Keratinocyte (primary cell): ENCODE measurements around the gene TAS2R30. TPM values are rescaled to one million over a fixed set of nuclear protein-coding genes. Genes with fewer than 3 reads are reported as not detected.
A peak's percentile ranks its signal among the peaks of the same experiment; 100 is the strongest.
"Not testable (repeated sequence)": the region's sequence is repeated elsewhere in the genome, so short reads cannot be mapped to it uniquely, and the experiment has no call there.

Experiments used
- DNase-seq: peaks from one replicate; pipeline ENCODE4 v3.0.0-alpha.2; 2011; ENCODE audit warnings: low read depth, missing footprints, low spot score
- FAIRE-seq: peaks from 2 replicates; lab custom pipeline; 2011; peaks lifted over from hg19 to GRCh38; lab: Jason Lieb, UNC
- H2AFZ ChIP-seq: 2 replicates; pipeline ENCODE4 v1.6.0; 2012; ENCODE audit warnings: low read length, control low read depth, inconsistent platforms; ENCODE audit not compliant: control insufficient read depth
- H3K27ac ChIP-seq: 2 replicates; pipeline ENCODE4 v1.5.1; 2011; ENCODE audit warnings: low read length; ENCODE audit not compliant: control insufficient read depth, insufficient read depth
- H3K27me3 ChIP-seq: 3 replicates; pipeline ENCODE4 v1.6.0; 2011; ENCODE audit warnings: low read length; ENCODE audit not compliant: control insufficient read depth, insufficient read depth; ENCODE audit errors: extremely low read depth
- H3K36me3 ChIP-seq, 2 experiments: 2 replicates in 1 of 2; 3 replicates in 1 of 2; pipeline ENCODE4 v1.5.1; 2011; ENCODE audit warnings: low read length in 2 of 2, mild to moderate bottlenecking in 1 of 2; ENCODE audit not compliant: control insufficient read depth in 2 of 2, insufficient read depth in 2 of 2; ENCODE audit errors: extremely low read depth in 1 of 2
- H3K4me1 ChIP-seq: 3 replicates; pipeline ENCODE4 v1.5.1; 2011; ENCODE audit warnings: low read length; ENCODE audit not compliant: control insufficient read depth, insufficient read depth; ENCODE audit errors: extremely low read depth
- H3K4me2 ChIP-seq: 3 replicates; pipeline ENCODE4 v1.6.0; 2011; ENCODE audit warnings: low read depth, low read length; ENCODE audit not compliant: control insufficient read depth, insufficient read depth; ENCODE audit errors: extremely low read depth
- H3K4me3 ChIP-seq, 3 experiments: fragments of 200-600 bp in 1 of 3; sonication (generic) in 1 of 3; 2 replicates in 2 of 3; 3 replicates in 1 of 3; pipeline ENCODE4 v1.5.1; 2011 to 2016; ENCODE audit warnings: low read length in 3 of 3, mild to moderate bottlenecking in 3 of 3, control low read depth in 2 of 3, inconsistent platforms in 1 of 3, low read depth in 1 of 3, mixed read lengths in 1 of 3, mixed run types in 1 of 3, moderate library complexity in 1 of 3; ENCODE audit not compliant: control insufficient read depth in 2 of 3, insufficient read depth in 2 of 3; ENCODE audit errors: extremely low read depth in 1 of 3
- H3K79me2 ChIP-seq: 2 replicates; pipeline ENCODE4 v1.6.0; 2012; ENCODE audit warnings: low read length; ENCODE audit not compliant: control insufficient read depth, insufficient read depth
- H3K9ac ChIP-seq: 3 replicates; pipeline ENCODE4 v1.6.0; 2011; ENCODE audit warnings: low read length; ENCODE audit not compliant: control insufficient read depth, insufficient read depth; ENCODE audit errors: extremely low read depth
- H3K9me1 ChIP-seq: 3 replicates; pipeline ENCODE4 v1.6.0; 2011; ENCODE audit warnings: low read length; ENCODE audit not compliant: control insufficient read depth, insufficient read depth; ENCODE audit errors: extremely low read depth
- H3K9me3 ChIP-seq: 2 replicates; pipeline ENCODE4 v1.5.1; 2012; ENCODE audit warnings: low read depth, low read length; ENCODE audit not compliant: control insufficient read depth
- H4K20me1 ChIP-seq: 3 replicates; pipeline ENCODE4 v1.6.0; 2011; ENCODE audit warnings: low read length; ENCODE audit not compliant: control insufficient read depth, insufficient read depth; ENCODE audit errors: extremely low read depth
- EZH2 ChIP-seq: IDR thresholded peaks from one replicate; pipeline ENCODE4 v1.6.1; 2012; ENCODE audit warnings: inconsistent platforms, mild to moderate bottlenecking, low read length, moderate library complexity
- dilution Hi-C: fragments of 300-500 bp; cut with MboI; formaldehyde crosslinking; loops from one replicate; pipeline ENCODE4 v1.7.0; 2020; ENCODE audit warnings: low sequenced_read_pairs; ENCODE audit not compliant: extremely low pct_ligation_motif_present
- polyA plus RNA-seq, 5 experiments: library from polyadenylated mRNA; depleted of rRNA in 3 of 5; stranded (reverse) in 3 of 5; stranded (forward) in 1 of 5; unstranded in 1 of 5; fragments of >200 nt; gene quantifications; 1 replicate in 1 of 5; 2 replicates in 3 of 5; 3 replicates in 1 of 5; pipeline versions ENCODE4 v1.2.1 to v1.2.3, GENCODE V29; 2011 to 2012; ENCODE audit warnings: missing spikeins in 2 of 5, low read depth in 1 of 5, low replicate concordance in 1 of 5
- TF ChIP-seq, protein P1 (sequence below), 3 experiments: IDR thresholded peaks in 1 of 3; conservative IDR thresholded peaks in 1 of 3; optimal IDR thresholded peaks in 1 of 3; 2 replicates in 2 of 3; 3 replicates in 1 of 3; pipeline versions ENCODE3 to v1.5.1; 2011; ENCODE audit warnings: low read length in 3 of 3, mild to moderate bottlenecking in 3 of 3, moderate library complexity in 2 of 3, control low read depth in 1 of 3, inconsistent platforms in 1 of 3; ENCODE audit not compliant: insufficient read depth in 2 of 3; ENCODE audit errors: extremely low read depth in 1 of 3

Gene TAS2R30
- polyA plus RNA-seq, 1 donor (not counting 4 experiments of a cell fraction or from before 2014, with no cell fraction given), result 0.18 TPM

DNA sequence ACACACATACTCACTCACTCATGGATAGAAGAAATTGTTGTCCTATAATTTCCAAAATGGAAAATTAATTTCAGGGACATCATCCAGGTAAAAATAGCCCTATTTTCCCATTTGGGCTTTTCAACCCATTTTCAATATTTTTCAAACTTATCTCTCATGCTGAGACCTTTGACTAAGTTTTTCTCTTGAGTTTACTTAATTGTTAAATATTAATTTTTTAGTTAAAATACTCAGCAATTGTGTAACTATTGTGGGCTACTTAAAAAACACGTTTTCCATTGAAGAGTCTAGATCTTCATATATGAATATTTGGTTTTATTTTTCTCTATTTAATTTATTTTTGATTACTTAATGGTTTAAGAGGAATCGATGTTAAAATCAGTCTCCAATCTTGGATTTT lies 28.2 kb downstream of the TAS2R30 start:
- no peaks in the 10 kb centered on the region for H3K9me3 ChIP-seq
- DNase-seq (no peak), FAIRE-seq (no peak)
- H3K27ac ChIP-seq, result no peak overlapping the region
- peaks cover 0 to 4% of the 10 kb centered on the region in 2 experiments for H3K36me3 ChIP-seq
- dilution Hi-C loops, result no loop called here
- H3K27me3 ChIP-seq, result no peaks in the 10 kb centered on the region
- no peaks in the 10 kb centered on the region for H4K20me1 ChIP-seq
- H3K9ac ChIP-seq, result no peak overlapping the region
- no peaks in the 10 kb centered on the region for H3K9me1 ChIP-seq
- peaks cover 30% of the 10 kb centered on the region for H3K79me2 ChIP-seq
- H3K4me3 ChIP-seq, result no peak overlapping the region
- TF ChIP-seq, protein P1, sequence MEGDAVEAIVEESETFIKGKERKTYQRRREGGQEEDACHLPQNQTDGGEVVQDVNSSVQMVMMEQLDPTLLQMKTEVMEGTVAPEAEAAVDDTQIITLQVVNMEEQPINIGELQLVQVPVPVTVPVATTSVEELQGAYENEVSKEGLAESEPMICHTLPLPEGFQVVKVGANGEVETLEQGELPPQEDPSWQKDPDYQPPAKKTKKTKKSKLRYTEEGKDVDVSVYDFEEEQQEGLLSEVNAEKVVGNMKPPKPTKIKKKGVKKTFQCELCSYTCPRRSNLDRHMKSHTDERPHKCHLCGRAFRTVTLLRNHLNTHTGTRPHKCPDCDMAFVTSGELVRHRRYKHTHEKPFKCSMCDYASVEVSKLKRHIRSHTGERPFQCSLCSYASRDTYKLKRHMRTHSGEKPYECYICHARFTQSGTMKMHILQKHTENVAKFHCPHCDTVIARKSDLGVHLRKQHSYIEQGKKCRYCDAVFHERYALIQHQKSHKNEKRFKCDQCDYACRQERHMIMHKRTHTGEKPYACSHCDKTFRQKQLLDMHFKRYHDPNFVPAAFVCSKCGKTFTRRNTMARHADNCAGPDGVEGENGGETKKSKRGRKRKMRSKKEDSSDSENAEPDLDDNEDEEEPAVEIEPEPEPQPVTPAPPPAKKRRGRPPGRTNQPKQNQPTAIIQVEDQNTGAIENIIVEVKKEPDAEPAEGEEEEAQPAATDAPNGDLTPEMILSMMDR (optimal IDR thresholded peaks at IDR 0.05 in 1 of 3, IDR thresholded peaks at IDR 0.05 in 1 of 3, conservative IDR thresholded peaks at IDR 0.05 in 1 of 3; ENCODE audit: extremely low read depth in 1 of 3, insufficient read depth in 2 of 3, low read length in 3 of 3), result no peak
- H2AFZ ChIP-seq, result no peak overlapping the region
- no peaks in the 10 kb centered on the region for H3K4me1 ChIP-seq
- no peak overlapping the region for H3K4me2 ChIP-seq

DNA sequence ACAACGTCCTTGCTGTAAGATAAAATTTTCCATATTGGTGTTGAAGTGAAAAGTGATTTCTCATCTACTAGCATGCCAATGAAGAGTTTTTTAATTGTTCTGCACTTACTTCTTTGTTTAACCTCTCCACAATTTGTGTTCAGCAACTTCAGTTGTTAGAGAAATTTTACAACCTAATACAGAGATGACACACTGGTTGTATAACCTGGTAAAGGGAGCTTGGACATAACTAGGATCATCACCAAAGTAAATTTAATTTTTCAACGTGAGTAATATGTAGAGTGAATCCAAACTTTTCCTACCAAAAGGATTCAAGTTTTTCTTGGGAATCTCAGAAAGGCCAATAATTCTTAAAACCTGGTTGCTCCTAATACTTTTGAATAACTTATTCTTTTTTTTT lies 28.9 kb downstream of the TAS2R30 start:
- no peak overlapping the region for H3K27ac ChIP-seq
- no peaks in the 10 kb centered on the region for H3K4me1 ChIP-seq
- H2AFZ ChIP-seq, result no peak overlapping the region
- peaks cover 26% of the 10 kb centered on the region for H3K79me2 ChIP-seq
- no peak for TF ChIP-seq EZH2
- FAIRE-seq, result no peak
- H3K9me1 ChIP-seq, result no peaks in the 10 kb centered on the region
- H3K9me3 ChIP-seq, result no peaks in the 10 kb centered on the region
- no peak overlapping the region for H3K9ac ChIP-seq
- peaks cover 0 to 6% of the 10 kb centered on the region in 2 experiments for H3K36me3 ChIP-seq
- no peak for DNase-seq
- H3K4me3 ChIP-seq, result no peak overlapping the region
- H3K4me2 ChIP-seq, result no peak overlapping the region
- H4K20me1 ChIP-seq, result no peaks in the 10 kb centered on the region
- dilution Hi-C loops, result no loop called here
- H3K27me3 ChIP-seq, result no peaks in the 10 kb centered on the region

DNA sequence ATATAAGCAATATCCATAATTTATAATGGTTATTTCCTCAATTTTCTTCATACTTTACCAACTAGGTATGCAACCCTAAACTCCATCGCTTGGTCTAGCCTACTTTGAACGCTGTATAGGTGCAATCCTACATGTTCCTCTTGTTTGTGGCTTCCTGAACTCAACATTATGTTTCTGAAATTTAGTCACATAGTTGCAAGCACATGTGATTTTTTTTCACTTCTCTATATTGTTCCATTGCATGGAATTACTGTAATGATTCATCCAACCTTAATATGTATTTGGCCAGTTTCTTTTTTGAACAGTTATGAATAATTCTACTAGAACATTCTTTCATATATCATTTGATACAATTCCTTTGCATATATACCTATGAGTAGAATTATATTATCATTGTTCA lies 39.5 kb downstream of the TAS2R30 start:
- H3K27ac ChIP-seq, DNase-seq, H3K27me3 ChIP-seq, H3K9me1 ChIP-seq, H3K4me2 ChIP-seq, H3K36me3 ChIP-seq, H4K20me1 ChIP-seq, dilution Hi-C loops, H3K4me1 ChIP-seq, H3K4me3 ChIP-seq, H3K9ac ChIP-seq, H3K9me3 ChIP-seq, H3K79me2 ChIP-seq, H2AFZ ChIP-seq: not testable (repeated sequence)
- peak; percentile 65 for FAIRE-seq
